Astrocyte (in vitro differentiated cells and primary cell): ENCODE data around the gene ADAMTS19. TPM values are rescaled to one million over a fixed set of nuclear protein-coding genes. Genes with fewer than 3 reads are reported as not detected.

ENCODE experiments used
- DNase-seq: peaks from one replicate; pipeline ENCODE4 v3.0.0-alpha.2; 2010; ENCODE audit warnings: low read depth
- FAIRE-seq: peaks from 2 replicates; lab custom pipeline; 2011; peaks lifted over from hg19 to GRCh38; lab: Jason Lieb, UNC
- H2AFZ ChIP-seq: 2 replicates; pipeline ENCODE4 v1.6.0; 2012; ENCODE audit warnings: low read depth, low read length, inconsistent platforms
- H3K27ac ChIP-seq: 2 replicates; pipeline ENCODE4 v1.5.1; 2011; ENCODE audit warnings: low read depth, low read length, inconsistent platforms
- H3K27me3 ChIP-seq: 2 replicates; pipeline ENCODE4 v1.6.0; 2011; ENCODE audit warnings: low read length, inconsistent platforms; ENCODE audit not compliant: insufficient read depth
- H3K36me3 ChIP-seq: 2 replicates; pipeline ENCODE4 v1.5.1; 2011; ENCODE audit warnings: low read length, inconsistent platforms; ENCODE audit not compliant: insufficient read depth
- H3K4me1 ChIP-seq: 2 replicates; pipeline ENCODE4 v1.5.1; 2011; ENCODE audit warnings: low read length, inconsistent platforms; ENCODE audit not compliant: insufficient read depth
- H3K4me2 ChIP-seq: 2 replicates; pipeline ENCODE4 v1.6.0; 2012; ENCODE audit warnings: low read length, inconsistent platforms
- H3K4me3 ChIP-seq: 2 replicates; pipeline ENCODE4 v1.5.1; 2011; ENCODE audit warnings: low read depth, mild to moderate bottlenecking, low read length, inconsistent platforms; ENCODE audit not compliant: insufficient read depth
- H3K79me2 ChIP-seq: 2 replicates; pipeline ENCODE4 v1.6.0; 2012; ENCODE audit warnings: mild to moderate bottlenecking, low read length, inconsistent platforms; ENCODE audit not compliant: insufficient read depth
- H3K9ac ChIP-seq: 2 replicates; pipeline ENCODE4 v1.6.0; 2012; ENCODE audit warnings: mild to moderate bottlenecking, low read length, inconsistent platforms
- H3K9me3 ChIP-seq: 2 replicates; pipeline ENCODE4 v1.5.1; 2012; ENCODE audit warnings: low read depth, mild to moderate bottlenecking, low read length, inconsistent platforms; ENCODE audit not compliant: insufficient read depth
- H4K20me1 ChIP-seq: 2 replicates; pipeline ENCODE4 v1.6.0; 2012; ENCODE audit warnings: low read length, inconsistent platforms; ENCODE audit not compliant: insufficient read depth
- H3K27ac Mint-ChIP-seq: one replicate; pipeline ENCODE4 v1.8.0; 2021; ENCODE audit warnings: mild to moderate bottlenecking, mixed read lengths; ENCODE audit not compliant: unreplicated experiment
- H3K27me3 Mint-ChIP-seq: one replicate; pipeline ENCODE4 v1.8.0; 2021; ENCODE audit warnings: low read depth, mixed read lengths; ENCODE audit not compliant: unreplicated experiment
- H3K36me3 Mint-ChIP-seq: one replicate; pipeline ENCODE4 v1.8.0; 2021; ENCODE audit warnings: low read depth, mixed read lengths; ENCODE audit not compliant: unreplicated experiment
- H3K4me1 Mint-ChIP-seq: one replicate; pipeline ENCODE4 v1.8.0; 2021; ENCODE audit warnings: low read depth, mixed read lengths; ENCODE audit not compliant: unreplicated experiment
- H3K4me3 Mint-ChIP-seq: one replicate; pipeline ENCODE4 v1.8.0; 2021; ENCODE audit warnings: mild to moderate bottlenecking, moderate library complexity, mixed read lengths; ENCODE audit not compliant: unreplicated experiment
- H3K9me3 Mint-ChIP-seq: one replicate; pipeline ENCODE4 v1.8.0; 2021; ENCODE audit warnings: mild to moderate bottlenecking, mixed read lengths; ENCODE audit not compliant: unreplicated experiment
- EZH2 ChIP-seq: IDR thresholded peaks from 2 replicates; pipeline ENCODE4 v1.6.1; 2012; ENCODE audit warnings: mild to moderate bottlenecking, low read length, inconsistent platforms; ENCODE audit not compliant: insufficient read depth
- total RNA-seq: library from RNA; stranded (reverse); gene quantifications from 2 replicates; pipeline ENCODE4 v1.2.1, GENCODE V29; 2021
- TF ChIP-seq, protein P1 (sequence below): IDR thresholded peaks from 2 replicates; pipeline ENCODE4 v1.5.1; 2011; ENCODE audit warnings: low read depth, mild to moderate bottlenecking, inconsistent platforms, low read length, moderate library complexity; ENCODE audit not compliant: insufficient read depth

Gene ADAMTS19
- total RNA-seq, 1 donor from 2014 or later = 0.61 TPM

DNA sequence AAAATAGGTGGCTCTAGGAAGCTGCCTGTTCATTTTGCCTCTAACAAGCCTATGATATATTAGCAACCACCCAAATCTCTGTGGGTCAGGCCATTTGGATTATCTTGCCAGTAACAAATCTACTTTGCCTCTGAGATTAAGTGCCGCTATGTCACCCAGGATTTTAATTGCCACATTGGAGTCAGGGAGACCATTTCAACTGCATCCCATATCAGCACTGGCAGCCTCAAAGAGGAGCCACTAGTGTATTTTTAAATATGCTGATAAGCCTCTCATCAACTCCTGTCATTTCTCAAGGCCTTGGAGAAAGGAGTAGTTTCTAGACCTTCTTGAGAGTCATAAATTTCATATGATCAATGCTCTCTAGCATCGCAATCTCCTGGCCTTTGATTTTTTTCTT, 12.1 kb upstream of the ADAMTS19 start:
- Mint-ChIP-seq H3K4me3 (no peak overlapping the region), H3K9me3 (no peaks in the 10 kb centered on the region), H3K27ac (no peak overlapping the region), H3K27me3 (no peaks in the 10 kb centered on the region), H3K36me3 (no peaks in the 10 kb centered on the region), H3K4me1 (no peaks in the 10 kb centered on the region)
- Histone ChIP-seq H3K4me1 (no peaks in the 10 kb centered on the region), H3K36me3 (no peaks in the 10 kb centered on the region), H3K9ac (no peak overlapping the region), H4K20me1 (no peaks in the 10 kb centered on the region), H3K4me2 (no peak overlapping the region), H3K9me3 (no peaks in the 10 kb centered on the region), H3K27me3 (no peaks in the 10 kb centered on the region), H3K27ac (no peak overlapping the region), H2AFZ (no peak overlapping the region), H3K79me2 (no peaks in the 10 kb centered on the region), H3K4me3 (no peak overlapping the region)
- FAIRE-seq (no peak), DNase-seq (no peak)
- TF ChIP-seq EZH2 = no peak
- TF ChIP-seq, protein P1, sequence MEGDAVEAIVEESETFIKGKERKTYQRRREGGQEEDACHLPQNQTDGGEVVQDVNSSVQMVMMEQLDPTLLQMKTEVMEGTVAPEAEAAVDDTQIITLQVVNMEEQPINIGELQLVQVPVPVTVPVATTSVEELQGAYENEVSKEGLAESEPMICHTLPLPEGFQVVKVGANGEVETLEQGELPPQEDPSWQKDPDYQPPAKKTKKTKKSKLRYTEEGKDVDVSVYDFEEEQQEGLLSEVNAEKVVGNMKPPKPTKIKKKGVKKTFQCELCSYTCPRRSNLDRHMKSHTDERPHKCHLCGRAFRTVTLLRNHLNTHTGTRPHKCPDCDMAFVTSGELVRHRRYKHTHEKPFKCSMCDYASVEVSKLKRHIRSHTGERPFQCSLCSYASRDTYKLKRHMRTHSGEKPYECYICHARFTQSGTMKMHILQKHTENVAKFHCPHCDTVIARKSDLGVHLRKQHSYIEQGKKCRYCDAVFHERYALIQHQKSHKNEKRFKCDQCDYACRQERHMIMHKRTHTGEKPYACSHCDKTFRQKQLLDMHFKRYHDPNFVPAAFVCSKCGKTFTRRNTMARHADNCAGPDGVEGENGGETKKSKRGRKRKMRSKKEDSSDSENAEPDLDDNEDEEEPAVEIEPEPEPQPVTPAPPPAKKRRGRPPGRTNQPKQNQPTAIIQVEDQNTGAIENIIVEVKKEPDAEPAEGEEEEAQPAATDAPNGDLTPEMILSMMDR = no peak

DNA sequence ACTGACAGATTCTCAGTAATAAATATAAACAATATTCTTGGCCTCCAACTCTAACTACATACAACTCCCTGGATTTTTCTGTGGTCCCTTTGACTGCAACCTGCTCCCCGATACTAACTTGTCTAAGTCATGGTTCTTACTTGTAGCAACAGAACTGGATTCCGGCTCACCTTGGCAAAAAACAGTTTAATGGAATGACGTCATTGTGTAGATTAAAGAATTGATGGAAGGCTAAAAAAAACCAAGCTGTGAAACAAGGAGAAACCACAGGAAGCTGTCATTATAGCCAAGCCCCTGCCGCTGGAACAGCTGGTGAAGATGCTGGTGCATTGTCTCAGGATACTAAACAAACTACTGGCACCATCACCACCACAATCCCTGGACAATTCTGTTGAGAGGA, 11.4 kb upstream of the ADAMTS19 start:
- Mint-ChIP-seq H3K4me1 (no peaks in the 10 kb centered on the region), H3K4me3 (no peak overlapping the region), H3K27me3 (no peaks in the 10 kb centered on the region), H3K27ac (no peak overlapping the region), H3K9me3 (no peaks in the 10 kb centered on the region), H3K36me3 (no peaks in the 10 kb centered on the region)
- Histone ChIP-seq H2AFZ (no peak overlapping the region), H4K20me1 (no peaks in the 10 kb centered on the region), H3K36me3 (no peaks in the 10 kb centered on the region), H3K4me2 (no peak overlapping the region), H3K79me2 (no peaks in the 10 kb centered on the region), H3K27ac (no peak overlapping the region), H3K9me3 (no peaks in the 10 kb centered on the region), H3K9ac (no peak overlapping the region), H3K27me3 (no peaks in the 10 kb centered on the region), H3K4me1 (no peaks in the 10 kb centered on the region), H3K4me3 (no peak overlapping the region)
- DNase-seq (no peak), FAIRE-seq (no peak)
- no peak for TF ChIP-seq EZH2
- TF ChIP-seq, protein P1 = no peak

DNA sequence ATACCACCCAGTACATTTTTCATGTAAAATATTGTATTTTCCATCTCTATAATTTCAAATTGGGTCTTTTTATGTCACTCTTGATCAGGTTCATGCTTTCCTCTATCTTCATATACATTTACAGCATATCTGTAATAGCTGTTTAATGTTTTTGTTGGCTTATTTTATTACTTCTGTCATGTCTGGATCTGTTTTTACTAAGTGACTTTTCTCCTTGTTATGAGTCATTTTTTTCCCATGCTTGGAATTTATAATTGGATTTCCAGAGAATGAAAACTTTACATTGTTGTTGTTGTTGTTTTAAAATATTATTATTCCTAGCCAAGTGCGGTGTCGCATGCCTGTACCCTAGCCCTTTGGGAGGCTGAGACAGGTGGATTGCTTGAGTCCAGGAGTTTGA, 5.6 kb upstream of the ADAMTS19 start:
- Histone ChIP-seq H2AFZ (no peak overlapping the region), H3K36me3 (no peaks in the 10 kb centered on the region), H3K9ac (no peak overlapping the region), H3K9me3 (no peaks in the 10 kb centered on the region), H4K20me1 (no peaks in the 10 kb centered on the region), H3K4me3 (no peak overlapping the region), H3K79me2 (no peaks in the 10 kb centered on the region), H3K27ac (no peak overlapping the region), H3K27me3 (no peaks in the 10 kb centered on the region), H3K4me2 (no peak overlapping the region), H3K4me1 (no peaks in the 10 kb centered on the region)
- no peaks in the 10 kb centered on the region for H3K36me3 Mint-ChIP-seq
- DNase-seq = no peak
- H3K27me3 Mint-ChIP-seq = peaks cover 4% of the 10 kb centered on the region
- no peak for TF ChIP-seq EZH2
- TF ChIP-seq, protein P1 = no peak
- no peaks in the 10 kb centered on the region for H3K4me1 Mint-ChIP-seq
- no peak overlapping the region for H3K27ac Mint-ChIP-seq
- no peaks in the 10 kb centered on the region for H3K9me3 Mint-ChIP-seq
- no peak overlapping the region for H3K4me3 Mint-ChIP-seq
- FAIRE-seq = no peak
